Tibial nerve (tissue), 4 donors: ENCODE measurements around the gene ITGA2.

Experiments used
- EP300 ChIP-seq, 2 donors: sonication (generic); formaldehyde crosslinking; IDR thresholded peaks; one replicate each; pipeline ENCODE4 v1.6.1; 2017; ENCODE audit warnings: antibody characterized with exemption in 2 of 2, mild to moderate bottlenecking in 1 of 2
- POLR2A ChIP-seq, 2 donors: fragments of 450-650 bp; IDR thresholded peaks; one replicate each; pipeline ENCODE4 v1.6.1; 2017; ENCODE audit warnings: antibody characterized with exemption in 2 of 2, mild to moderate bottlenecking in 2 of 2, moderate library complexity in 2 of 2
- TF ChIP-seq, protein P1 (sequence below), 5 experiments: fragments of 200-600 bp in 3 of 5; fragments of 450-650 bp in 2 of 5; sonication (generic) in 3 of 5; IDR thresholded peaks; one replicate each; pipeline ENCODE4 v1.5.1; 2016 to 2019; ENCODE audit warnings: antibody characterized with exemption in 5 of 5, mild to moderate bottlenecking in 3 of 5, moderate library complexity in 2 of 5

DNA sequence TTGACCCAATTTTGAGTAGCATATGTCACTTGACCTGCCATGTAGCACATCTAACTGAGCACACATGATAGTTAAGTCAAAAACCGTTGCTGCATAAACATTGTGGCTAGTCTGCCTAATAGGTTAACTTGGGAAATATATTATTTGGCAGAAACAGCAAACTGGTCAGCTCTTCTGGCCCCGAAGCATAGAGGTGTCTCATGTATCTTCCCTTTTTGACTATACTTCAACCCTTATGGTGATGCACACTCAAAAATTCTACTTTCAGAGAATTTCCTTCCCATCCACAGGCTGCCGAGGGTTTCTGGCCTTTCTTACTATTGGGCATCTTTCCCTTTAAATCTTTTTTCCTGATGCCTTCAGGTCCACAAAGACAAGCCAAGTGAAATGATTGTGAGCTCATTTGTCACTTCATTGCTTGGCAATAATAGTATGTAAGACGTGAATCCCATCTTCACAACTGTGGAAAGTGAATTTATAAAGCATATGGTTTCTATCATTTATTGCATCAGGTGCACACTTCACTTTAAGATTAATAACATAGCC lies 79.2 kb downstream of the ITGA2 start:
- TF ChIP-seq, protein P1, sequence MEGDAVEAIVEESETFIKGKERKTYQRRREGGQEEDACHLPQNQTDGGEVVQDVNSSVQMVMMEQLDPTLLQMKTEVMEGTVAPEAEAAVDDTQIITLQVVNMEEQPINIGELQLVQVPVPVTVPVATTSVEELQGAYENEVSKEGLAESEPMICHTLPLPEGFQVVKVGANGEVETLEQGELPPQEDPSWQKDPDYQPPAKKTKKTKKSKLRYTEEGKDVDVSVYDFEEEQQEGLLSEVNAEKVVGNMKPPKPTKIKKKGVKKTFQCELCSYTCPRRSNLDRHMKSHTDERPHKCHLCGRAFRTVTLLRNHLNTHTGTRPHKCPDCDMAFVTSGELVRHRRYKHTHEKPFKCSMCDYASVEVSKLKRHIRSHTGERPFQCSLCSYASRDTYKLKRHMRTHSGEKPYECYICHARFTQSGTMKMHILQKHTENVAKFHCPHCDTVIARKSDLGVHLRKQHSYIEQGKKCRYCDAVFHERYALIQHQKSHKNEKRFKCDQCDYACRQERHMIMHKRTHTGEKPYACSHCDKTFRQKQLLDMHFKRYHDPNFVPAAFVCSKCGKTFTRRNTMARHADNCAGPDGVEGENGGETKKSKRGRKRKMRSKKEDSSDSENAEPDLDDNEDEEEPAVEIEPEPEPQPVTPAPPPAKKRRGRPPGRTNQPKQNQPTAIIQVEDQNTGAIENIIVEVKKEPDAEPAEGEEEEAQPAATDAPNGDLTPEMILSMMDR (IDR thresholded peaks at IDR 0.05): no peak
- no peak for TF ChIP-seq POLR2A (IDR thresholded peaks at IDR 0.05)
- TF ChIP-seq EP300 (IDR thresholded peaks at IDR 0.05): no peak
